GM19328 (cell line): ENCODE data around the gene ERICH4.

Experiments
- ATAC-seq: cut with Tn5 transposase; IDR thresholded peaks from one replicate; pipeline ENCODE4 v1.9.1; 2021; ENCODE audit warnings: mild to moderate bottlenecking, moderate library complexity; ENCODE audit not compliant: unreplicated experiment

ERICH4 gene

DNA sequence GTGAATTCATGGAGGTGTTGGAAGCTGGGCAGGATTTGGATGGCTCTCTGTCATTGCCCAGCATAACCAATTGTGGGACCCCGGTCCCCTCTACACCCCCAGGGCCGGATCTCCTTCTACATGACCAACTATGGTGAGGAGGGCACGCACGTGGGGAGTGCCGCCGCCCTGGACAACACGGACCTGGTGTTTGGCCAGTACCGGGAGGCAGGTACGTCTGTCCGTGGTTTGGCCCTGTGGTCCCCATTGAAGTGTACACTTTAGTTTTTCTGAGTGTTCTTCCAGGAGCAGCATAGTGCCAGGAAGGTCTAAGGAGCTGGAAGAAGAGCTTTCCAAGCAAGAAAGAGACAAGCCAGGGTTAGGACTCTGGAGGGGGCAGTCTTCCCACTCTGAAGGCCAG lies 29.0 kb upstream of the ERICH4 start:
- no peak for ATAC-seq

DNA sequence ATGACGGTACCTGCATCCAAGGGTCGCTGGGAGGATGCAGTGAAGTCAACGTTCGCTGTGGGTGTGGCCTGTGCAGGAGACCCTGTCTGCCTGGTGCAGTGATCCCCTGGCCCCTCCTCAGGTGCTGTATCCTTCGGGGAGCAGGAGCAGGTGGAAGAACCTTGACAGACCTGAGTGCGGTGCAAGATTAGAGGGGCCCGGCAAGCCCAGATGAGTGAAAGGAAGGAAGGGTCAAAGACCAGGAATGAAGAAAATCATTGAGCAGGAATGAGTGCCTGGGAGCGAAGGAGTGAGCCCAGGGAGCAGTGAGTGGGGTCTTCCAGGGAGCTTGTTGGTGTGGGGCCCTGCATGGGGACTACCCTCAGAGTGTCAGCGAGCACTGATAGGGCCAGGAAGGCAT lies 28.5 kb upstream of the ERICH4 start:
- ATAC-seq = no peak

- ATAC-seq = no peak
Measured at GRCh38 chr19:41415154-41415571, 27.8 kb upstream of the ERICH4 start.

GRCh38 chr19:41416194-41416674 lies 26.7 kb upstream of the ERICH4 start:
- no peak for ATAC-seq

DNA sequence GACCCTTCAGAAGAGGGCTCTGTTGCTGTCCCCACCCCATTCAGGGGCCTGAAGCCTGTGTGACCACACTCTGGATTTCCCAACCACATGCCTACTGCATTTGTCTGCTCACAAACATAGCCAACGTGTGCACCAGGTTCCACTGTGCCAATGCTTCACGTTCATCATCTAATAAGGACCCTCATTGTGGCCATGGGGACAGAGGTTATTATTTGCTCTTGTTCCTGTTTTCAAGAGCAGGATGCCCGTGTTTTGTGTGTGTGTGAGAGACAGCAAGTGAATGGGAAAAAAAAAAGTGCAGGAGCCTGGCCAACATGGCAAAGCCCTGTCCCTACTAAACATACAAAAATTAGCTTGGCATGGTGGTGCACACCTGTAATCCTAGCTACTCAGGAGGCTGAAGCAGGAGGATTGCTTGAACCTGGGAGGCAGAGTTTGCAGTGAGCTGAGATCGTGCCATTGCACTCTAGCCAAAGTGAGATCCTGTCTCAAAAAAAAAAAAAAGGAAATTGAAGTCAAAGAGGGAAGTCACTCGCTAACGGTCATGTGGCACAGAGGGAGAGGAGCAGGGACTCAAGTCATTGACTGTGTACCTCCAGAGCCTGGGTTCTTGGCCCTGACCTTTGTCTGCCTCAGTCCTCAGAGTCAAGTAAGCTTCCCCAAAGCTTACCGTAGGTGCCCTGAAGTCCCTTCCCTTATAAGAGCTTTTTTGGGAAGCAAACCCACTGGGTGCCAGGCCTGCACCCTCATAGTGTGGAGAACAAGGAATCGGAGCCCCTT lies 22.7 kb upstream of the ERICH4 start:
- ATAC-seq = no peak

DNA sequence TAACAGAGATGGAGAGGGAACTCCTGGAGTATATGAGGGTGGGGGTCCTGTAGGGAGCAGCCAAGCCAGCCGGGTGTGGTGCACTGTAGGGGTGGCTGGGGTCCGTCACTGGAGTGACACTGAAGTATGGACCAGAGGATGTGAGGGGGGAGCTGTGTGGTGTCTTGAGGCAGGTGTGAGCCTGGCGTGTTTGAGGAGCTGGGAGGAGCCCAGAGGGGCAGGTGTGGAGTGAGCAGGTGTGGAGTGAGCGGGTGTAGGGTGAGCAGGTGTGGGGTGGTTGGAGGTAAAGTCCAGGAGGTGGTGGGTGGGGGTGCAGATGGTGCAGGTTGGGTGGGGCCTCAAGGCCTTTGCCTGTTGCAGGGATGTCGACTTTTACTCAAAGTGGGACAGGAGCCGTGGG lies 21.6 kb upstream of the ERICH4 start:
- no peak for ATAC-seq

GRCh38 chr19:41421973-41422372 lies 21.0 kb upstream of the ERICH4 start:
- no peak for ATAC-seq

DNA sequence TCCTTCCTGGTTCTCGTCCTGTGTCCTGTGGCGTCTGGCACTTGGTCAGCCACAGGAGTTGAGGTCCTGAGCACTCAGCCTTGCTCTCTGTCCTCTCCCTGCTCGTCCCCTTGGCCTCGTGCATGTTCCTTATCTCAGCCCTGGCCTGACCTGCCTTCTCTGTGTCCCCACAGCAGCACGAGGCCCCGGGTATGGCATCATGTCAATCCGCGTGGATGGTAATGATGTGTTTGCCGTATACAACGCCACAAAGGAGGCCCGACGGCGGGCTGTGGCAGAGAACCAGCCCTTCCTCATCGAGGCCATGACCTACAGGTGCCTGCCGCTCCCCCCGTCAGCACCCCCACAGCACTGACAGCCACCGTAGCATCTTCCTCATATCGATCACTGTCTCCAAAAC lies 20.5 kb upstream of the ERICH4 start:
- ATAC-seq = no peak

DNA sequence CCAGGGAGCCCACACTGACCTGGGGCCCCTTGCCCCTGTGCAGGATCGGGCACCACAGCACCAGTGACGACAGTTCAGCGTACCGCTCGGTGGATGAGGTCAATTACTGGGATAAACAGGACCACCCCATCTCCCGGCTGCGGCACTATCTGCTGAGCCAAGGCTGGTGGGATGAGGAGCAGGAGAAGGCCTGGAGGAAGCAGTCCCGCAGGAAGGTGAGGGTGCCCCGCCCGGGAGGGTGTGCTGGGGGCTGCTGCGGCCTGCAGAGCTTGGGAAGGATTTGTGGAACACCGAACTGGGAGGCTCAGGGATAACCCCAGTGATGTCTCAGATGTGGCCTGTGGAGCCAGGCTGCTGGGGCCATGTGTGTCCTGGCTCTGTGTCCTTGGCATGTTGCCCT lies 20.0 kb upstream of the ERICH4 start:
- ATAC-seq = no peak

GRCh38 chr19:41424335-41425173 lies 18.4 kb upstream of the ERICH4 start:
- ATAC-seq = no peak

- ATAC-seq = no peak
Measured at GRCh38 chr19:41425174-41426115, 17.5 kb upstream of the ERICH4 start.

- ATAC-seq = no peak
Measured at GRCh38 chr19:41426116-41426841, 16.7 kb upstream of the ERICH4 start.

GRCh38 chr19:41426952-41427646 lies 15.9 kb upstream of the ERICH4 start, which contains the start of gene B3GNT8:
Gene B3GNT8, minus strand, starts transcription at chr19:41427374. Its CDS starts 596 bp downstream, at chr19:41426778.
- no peak for ATAC-seq

GRCh38 chr19:41427647-41428480 lies 15.1 kb upstream of the ERICH4 start:
- no peak for ATAC-seq

- no peak for ATAC-seq
Measured at GRCh38 chr19:41428481-41428859, 14.5 kb upstream of the ERICH4 start.

GRCh38 chr19:41430922-41431321 lies 12.0 kb upstream of the ERICH4 start:
- ATAC-seq = no peak

DNA sequence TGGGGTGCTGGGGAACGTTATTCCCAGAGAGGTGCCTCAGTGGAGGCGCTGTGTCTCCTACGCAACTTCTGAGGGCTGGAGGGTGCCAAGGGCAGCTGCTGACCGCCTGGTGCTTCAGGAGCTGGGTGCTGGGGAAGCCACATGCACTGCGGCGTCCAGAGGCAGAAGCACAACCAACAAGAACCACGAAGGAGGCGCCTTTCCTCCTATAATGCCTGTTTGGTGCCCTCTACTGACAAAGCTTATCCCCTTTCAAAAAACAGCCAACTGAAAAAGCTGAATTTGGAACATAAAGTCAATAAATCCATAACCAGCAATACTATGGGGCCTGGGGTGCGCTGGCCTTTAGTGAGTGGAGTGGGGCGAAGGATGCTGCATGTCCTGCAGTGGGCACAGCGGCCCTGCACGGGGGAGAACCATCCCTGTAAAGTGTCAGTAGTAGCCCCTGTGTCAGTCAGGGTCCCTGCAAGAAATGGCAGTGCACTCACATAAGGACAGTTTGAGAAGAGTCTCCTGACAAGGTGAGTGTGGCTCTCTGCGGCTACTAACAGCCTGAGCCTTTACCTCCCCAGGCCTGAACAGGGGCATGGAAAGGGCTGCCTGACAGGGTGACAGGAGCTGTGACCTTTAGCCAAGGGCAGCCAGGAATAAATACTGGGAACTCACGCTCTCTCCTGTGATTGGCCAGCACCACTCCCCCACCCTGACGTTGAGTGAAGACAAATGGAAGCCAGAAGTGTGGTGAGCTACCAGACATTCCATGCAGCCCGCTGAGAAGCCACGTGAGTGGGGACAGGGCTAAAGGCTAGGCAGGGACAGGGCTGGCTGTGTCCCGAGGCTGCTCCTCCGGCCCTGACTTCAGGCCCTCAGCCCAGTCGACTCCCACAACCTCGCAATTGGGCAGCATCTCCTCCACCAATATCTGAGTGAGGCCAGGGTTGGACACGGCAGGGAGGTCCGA lies 11.2 kb upstream of the ERICH4 start:
- ATAC-seq = no peak

DNA sequence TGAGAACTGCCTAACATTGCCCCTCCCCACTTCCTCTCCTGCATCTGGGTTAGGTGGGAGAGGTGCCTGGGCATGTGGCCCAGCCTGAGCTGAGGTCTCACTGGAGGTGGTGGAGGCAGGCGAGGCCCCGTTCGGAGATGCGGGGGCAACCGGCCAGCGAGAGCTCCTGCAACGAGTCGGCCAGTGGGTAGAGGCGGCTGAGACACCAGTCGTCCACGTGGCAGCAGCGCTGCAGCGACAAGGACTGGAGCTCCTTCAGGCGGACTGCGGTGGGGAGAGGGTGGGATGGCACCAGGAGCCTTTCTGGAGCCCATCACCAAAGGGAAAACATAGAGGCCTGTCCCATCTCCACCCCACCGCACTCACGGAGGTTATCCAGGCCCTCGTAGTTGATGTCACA lies 9.8 kb upstream of the ERICH4 start:
- ATAC-seq = no peak
